GM19035 (cell line): ENCODE results near the gene CT47A1.
"Not testable (repeated sequence)": the region's sequence is repeated elsewhere in the genome, so short reads cannot be mapped to it uniquely, and the experiment has no call there.

ENCODE experiments used
- ATAC-seq: cut with Tn5 transposase; IDR thresholded peaks from one replicate; pipeline ENCODE4 v1.9.1; 2021; ENCODE audit not compliant: unreplicated experiment

Gene CT47A1

DNA sequence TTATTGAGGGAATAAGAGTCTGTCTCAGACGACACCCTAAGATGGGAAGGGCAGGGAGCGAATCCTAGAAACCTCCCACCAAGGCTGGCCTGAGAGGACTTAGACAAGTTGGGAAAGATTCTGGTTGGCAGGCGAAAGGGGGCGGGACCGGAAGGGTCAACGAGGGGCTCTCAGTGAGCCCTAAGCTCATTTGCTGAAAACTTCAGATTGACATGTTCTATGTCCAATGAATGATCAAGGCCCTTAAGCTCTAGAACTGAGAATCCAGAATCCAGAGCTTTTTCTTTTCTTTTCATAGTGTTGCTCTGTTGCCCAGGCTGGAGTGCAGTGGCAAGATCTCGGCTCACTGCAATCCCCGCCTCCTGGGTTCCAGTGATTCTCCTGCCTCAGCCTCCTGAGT lies at the start of gene CT47A1:
CT47A1 (minus strand) TSS at position 101 of the 400 bp plus-strand sequence. CDS start 231 bp downstream, outside the sequence.
- not testable (repeated sequence) for ATAC-seq

GRCh38 chrX:121032531-121032930 lies 47.0 kb upstream of the CT47A1 start:
- ATAC-seq: no peak

DNA sequence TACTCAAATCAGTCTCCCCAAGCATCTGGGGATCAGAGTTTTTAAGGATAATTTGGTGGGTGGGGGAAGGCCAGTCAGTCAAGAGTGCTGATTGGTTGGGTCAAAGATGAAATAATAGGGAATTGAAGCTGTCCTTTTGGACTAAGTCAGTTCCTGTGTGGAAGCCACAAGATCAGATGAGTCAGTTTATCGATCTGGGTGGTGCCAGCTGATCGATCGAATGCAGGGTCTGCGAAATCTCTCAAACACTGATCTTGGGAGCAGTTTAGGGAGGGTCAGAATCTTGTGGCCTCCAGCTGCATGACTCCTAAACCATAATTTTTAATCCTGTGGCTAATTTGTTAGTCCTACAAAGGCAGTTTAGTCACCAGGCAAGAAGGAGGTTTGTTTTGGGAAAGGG lies 44.5 kb upstream of the CT47A1 start:
- no peak for ATAC-seq

GRCh38 chrX:121028419-121028818 lies 42.9 kb upstream of the CT47A1 start:
- ATAC-seq: no peak

- ATAC-seq: no peak
These were observed 29.3 kb upstream of the CT47A1 start for GRCh38 chrX:121014826-121015225.

GRCh38 chrX:121013897-121014455 lies 28.4 kb upstream of the CT47A1 start:
- ATAC-seq: no peak

DNA sequence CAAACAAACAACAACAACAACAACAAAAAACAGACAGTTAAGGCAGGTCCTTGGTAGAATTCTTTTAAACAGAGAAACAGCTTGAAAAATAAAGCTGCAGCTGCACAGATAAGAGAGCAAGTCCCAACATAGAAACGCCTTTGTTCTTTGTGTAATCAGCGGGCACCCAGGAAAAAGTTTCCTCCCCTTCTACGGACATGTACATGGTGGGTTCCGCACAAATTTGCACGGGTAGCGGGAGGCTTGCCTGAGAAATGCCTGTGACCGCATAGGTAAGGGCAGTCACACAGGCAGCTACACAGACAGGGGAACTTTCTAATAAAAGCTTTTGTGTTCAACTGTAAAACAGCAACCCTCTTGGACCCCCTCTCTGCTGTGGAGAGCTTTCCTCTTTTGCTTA lies 25.7 kb upstream of the CT47A1 start:
- ATAC-seq: no peak

GRCh38 chrX:121010218-121010617 lies 24.7 kb upstream of the CT47A1 start:
- ATAC-seq: no peak

GRCh38 chrX:121009764-121010163 lies 24.2 kb upstream of the CT47A1 start:
- no peak for ATAC-seq

- ATAC-seq: no peak
These were observed 23.4 kb upstream of the CT47A1 start for GRCh38 chrX:121008920-121009319.

DNA sequence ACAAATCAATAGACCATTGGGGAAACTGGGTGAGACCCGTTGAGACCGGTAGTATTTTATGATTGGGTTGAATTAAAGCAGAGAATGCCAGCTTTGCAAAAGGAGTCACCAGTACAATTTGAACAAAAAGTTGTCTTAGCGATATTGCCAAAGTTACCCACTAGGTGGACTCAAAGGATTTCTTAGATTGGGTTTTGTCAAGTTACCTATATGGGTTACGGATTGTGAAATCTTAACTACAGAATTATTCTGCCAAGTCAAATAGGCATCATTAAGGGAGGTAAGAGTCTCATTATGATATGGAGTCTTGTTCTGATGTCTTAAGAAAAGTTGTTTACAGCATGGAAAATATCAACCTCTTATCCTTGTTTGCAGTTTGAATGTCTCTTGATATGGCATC lies 15.0 kb upstream of the CT47A1 start:
- no peak for ATAC-seq

DNA sequence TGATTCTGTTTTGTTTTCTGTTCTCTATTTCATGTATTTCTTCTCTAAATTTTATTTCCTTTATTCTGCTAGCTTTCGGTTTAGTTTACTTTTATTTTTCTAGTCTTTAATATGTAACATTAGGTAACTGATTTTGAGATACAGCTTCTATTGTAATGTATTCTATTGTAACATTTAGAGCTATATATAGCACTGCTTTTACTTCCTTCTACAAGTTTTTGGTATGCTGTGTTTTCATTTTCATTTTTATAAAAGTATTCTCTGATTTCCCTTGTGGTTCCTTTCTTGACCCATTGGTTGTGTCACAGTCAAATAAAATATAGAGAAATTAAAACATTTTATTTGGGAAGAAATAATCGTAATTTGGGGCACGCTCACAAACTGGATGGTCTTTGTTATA lies 13.9 kb upstream of the CT47A1 start:
- ATAC-seq: no peak

DNA sequence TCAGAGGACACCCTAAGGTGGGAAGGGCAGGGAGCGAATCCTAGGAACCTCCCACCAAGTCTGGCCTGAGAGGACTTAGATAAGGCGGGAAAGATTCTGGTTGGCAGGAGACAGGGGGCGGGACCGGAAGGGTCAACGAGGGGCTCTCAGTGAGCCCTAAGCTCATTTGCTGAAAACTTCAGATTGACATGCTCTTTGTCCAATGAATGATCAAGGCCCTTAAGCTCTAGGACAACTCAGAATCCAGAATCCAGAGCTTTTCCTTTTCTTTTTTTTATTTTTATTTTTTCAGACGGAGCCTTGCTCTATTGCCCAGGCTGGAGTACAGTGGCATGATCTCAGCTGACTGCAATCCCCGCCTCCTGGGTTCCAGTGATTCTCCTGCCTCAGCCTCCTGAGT lies 29.1 kb downstream of the CT47A1 start, which contains the start of gene CT47A7:
CT47A7 (minus strand) TSS at position 101 of the 400 bp plus-strand sequence. CDS start 255 bp downstream, outside the sequence.
- ATAC-seq: not testable (repeated sequence)
